Endothelial cell of umbilical vein (primary cell): ENCODE results near the gene CBLC. TPM values are rescaled to one million over a fixed set of nuclear protein-coding genes. Genes with fewer than 3 reads are reported as not detected.

Experiments
- BruUV-seq: library from RNA; stranded (reverse); fragments of 400-500 nt; replicated peaks from 2 replicates; lab custom pipeline; 2021; lab: Mats Ljungman, UMichigan
- CTCF ChIA-PET: fragments of 300-600, 350-600 bp; sonication (Branson Sonifier 250); formaldehyde crosslinking; loops from one replicate; lab custom pipeline; 2021; ENCODE audit warnings: antibody characterized with exemption, inconsistent platforms; lab: Charles Lee
- POLR2A ChIA-PET: fragments of 300-600, 350-600 bp; sonication (Branson Sonifier 250); formaldehyde crosslinking; loops from one replicate; lab custom pipeline; 2021; ENCODE audit warnings: antibody characterized with exemption, inconsistent platforms; lab: Charles Lee
- DNase-seq: peaks from one replicate; pipeline ENCODE4 v3.0.0-alpha.2; 2011; ENCODE audit warnings: low read depth, low spot score
- FAIRE-seq: peaks from 2 replicates; lab custom pipeline; 2011; peaks lifted over from hg19 to GRCh38; lab: Jason Lieb, UNC
- H2AFZ ChIP-seq: 2 replicates; pipeline ENCODE4 v1.6.0; 2012; ENCODE audit warnings: low read depth, low read length, control low read depth, inconsistent platforms
- H3K27ac ChIP-seq: 2 replicates; pipeline ENCODE4 v1.5.1; 2011; ENCODE audit warnings: low read depth, mild to moderate bottlenecking, control low read depth, low read length, moderate library complexity; ENCODE audit not compliant: insufficient read depth
- H3K27me3 ChIP-seq, 2 experiments: 2 replicates each; pipeline versions ENCODE4 v1.6.0 to v1.6.1; 2011; ENCODE audit warnings: low read length in 2 of 2, mixed read lengths in 1 of 2; ENCODE audit not compliant: control insufficient read depth in 2 of 2, insufficient read depth in 2 of 2
- H3K36me3 ChIP-seq, 2 experiments: 2 replicates in 1 of 2; 3 replicates in 1 of 2; pipeline ENCODE4 v1.5.1; 2011; ENCODE audit warnings: low read length in 2 of 2, mild to moderate bottlenecking in 1 of 2, moderate library complexity in 1 of 2; ENCODE audit not compliant: control insufficient read depth in 2 of 2, insufficient read depth in 2 of 2; ENCODE audit errors: extremely low read depth in 1 of 2
- H3K4me1 ChIP-seq: 3 replicates; pipeline ENCODE4 v1.5.1; 2011; ENCODE audit warnings: mild to moderate bottlenecking, low read length; ENCODE audit not compliant: control insufficient read depth, insufficient read depth; ENCODE audit errors: extremely low read depth
- H3K4me2 ChIP-seq: 2 replicates; pipeline ENCODE4 v1.6.1; 2011; ENCODE audit warnings: low read length, control low read depth, mixed read lengths; ENCODE audit not compliant: insufficient read depth
- H3K4me3 ChIP-seq, 3 experiments: fragments of 200-600 bp in 1 of 3; sonication (generic), shearing (Covaris generic) in 1 of 3; replicated peaks in 1 of 3; 2 replicates each; pipeline ENCODE4 v1.5.1; 2011 to 2016; ENCODE audit warnings: control low read depth in 3 of 3, low read length in 3 of 3, mild to moderate bottlenecking in 2 of 3, inconsistent platforms in 1 of 3, low read depth in 1 of 3, moderate library complexity in 1 of 3; ENCODE audit not compliant: insufficient read depth in 1 of 3
- H3K79me2 ChIP-seq: 2 replicates; pipeline ENCODE4 v1.6.0; 2012; ENCODE audit warnings: low read length, inconsistent platforms; ENCODE audit not compliant: control insufficient read depth, insufficient read depth
- H3K9ac ChIP-seq: replicated peaks from 2 replicates; pipeline ENCODE3; 2011; ENCODE audit warnings: low read length, control low read depth; ENCODE audit not compliant: insufficient read depth; ENCODE audit errors: extremely low read depth
- H3K9me1 ChIP-seq: replicated peaks from 3 replicates; pipeline ENCODE4 v1.6.0; 2011; ENCODE audit warnings: mild to moderate bottlenecking, low read length; ENCODE audit not compliant: control insufficient read depth, insufficient read depth; ENCODE audit errors: extremely low read depth
- H3K9me3 ChIP-seq: replicated peaks from 2 replicates; pipeline ENCODE4 v1.5.1; 2012; ENCODE audit warnings: low read length, inconsistent platforms; ENCODE audit not compliant: control insufficient read depth, insufficient read depth
- H4K20me1 ChIP-seq: replicated peaks from 2 replicates; pipeline ENCODE3; 2011; ENCODE audit warnings: mild to moderate bottlenecking, low read length; ENCODE audit not compliant: control insufficient read depth, insufficient read depth; ENCODE audit errors: extremely low read depth
- CTCF ChIP-seq, 2 donors: IDR thresholded peaks; 1 replicate in 1 of 2; 2 replicates in 1 of 2; pipeline ENCODE4 v1.5.1; 2011; ENCODE audit warnings: low read length in 2 of 2, mild to moderate bottlenecking in 2 of 2, moderate library complexity in 2 of 2, control low read depth in 1 of 2, inconsistent platforms in 1 of 2, low read depth in 1 of 2; ENCODE audit not compliant: insufficient read depth in 1 of 2; ENCODE audit errors: extremely low read depth in 1 of 2
- EZH2 ChIP-seq: IDR thresholded peaks from 2 replicates; pipeline ENCODE4 v1.6.1; 2012; ENCODE audit warnings: borderline replicate concordance, low read depth, mild to moderate bottlenecking, moderate library complexity, low read length, inconsistent platforms; ENCODE audit not compliant: severe bottlenecking
- FOS ChIP-seq: IDR thresholded peaks from 2 replicates; pipeline ENCODE4 v1.6.1; 2011; ENCODE audit warnings: mild to moderate bottlenecking, low read length, moderate library complexity, borderline replicate concordance; ENCODE audit not compliant: insufficient read depth
- GATA2 ChIP-seq: IDR thresholded peaks from 2 replicates; pipeline ENCODE4 v1.7.0; 2011; ENCODE audit warnings: low read depth, mild to moderate bottlenecking, moderate library complexity, mixed read lengths, low read length; ENCODE audit not compliant: insufficient read length, insufficient read depth
- JUN ChIP-seq: IDR thresholded peaks from 2 replicates; pipeline ENCODE4 v1.6.1; 2011; ENCODE audit warnings: borderline replicate concordance, low read depth; ENCODE audit not compliant: insufficient read length, insufficient read depth
- MAX ChIP-seq: IDR thresholded peaks from 2 replicates; pipeline ENCODE4 v1.6.1; 2011; ENCODE audit not compliant: insufficient read depth, insufficient read length
- MYC ChIP-seq: IDR thresholded peaks from one replicate; pipeline ENCODE4 v1.6.1; 2011; ENCODE audit warnings: mild to moderate bottlenecking, low read depth, low read length
- POLR2A ChIP-seq: IDR thresholded peaks from 2 replicates; pipeline ENCODE4 v1.6.1; 2012; ENCODE audit warnings: low read depth, mild to moderate bottlenecking, control low read depth, low read length
- POLR2AphosphoS5 ChIP-seq: IDR thresholded peaks from 2 replicates; pipeline ENCODE4 v1.6.1; 2012; ENCODE audit warnings: low read depth, mild to moderate bottlenecking, control low read depth, low read length, moderate library complexity; ENCODE audit not compliant: insufficient read depth
- dilution Hi-C: fragments of 300-500 bp; cut with MboI; formaldehyde crosslinking; loops from one replicate; pipeline ENCODE4 v1.15.0; 2019; ENCODE audit warnings: low sequenced_read_pairs; ENCODE audit not compliant: extremely low pct_ligation_motif_present
- intact Hi-C: fragments of 100-400 bp; cut with micrococcal nuclease; formaldehyde crosslinking; loops from one replicate; pipeline ENCODE4 v1.10.0; 2022
- polyA plus RNA-seq, 4 experiments: library from polyadenylated mRNA; depleted of rRNA in 3 of 4; stranded (reverse) in 3 of 4; unstranded in 1 of 4; fragments of >200 nt; gene quantifications; 2 replicates each; pipeline versions ENCODE4 v1.2.1 to v1.2.3, GENCODE V29; 2011 to 2012; ENCODE audit warnings: missing spikeins in 1 of 4
- total RNA-seq: library from RNA; stranded (reverse); gene quantifications from 2 replicates; pipeline ENCODE4 v1.2.3, GENCODE V29; 2021

CBLC gene
- total and polyA plus RNA-seq, 2 donors (not counting 3 experiments of a cell fraction or from before 2014, with no cell fraction given) = 0.04 TPM; not detected in 1

- DNase-seq (no peak), FAIRE-seq (no peak)
- CTCF ChIA-PET = interaction anchor here (0.6 to 2.0 kb wide), 9 partner anchors 10 to 252 kb away, joined by 3 to 8 read pairs (median 5); partner anchors contain the start of gene NECTIN2
- POLR2A ChIA-PET = no interaction called here
- no peak overlapping the region for H3K9ac ChIP-seq
- H3K9me1 ChIP-seq = no peaks in the 10 kb centered on the region
- dilution Hi-C loops (no loop called here), intact Hi-C loops (no loop called here)
- H3K79me2 ChIP-seq = no peaks in the 10 kb centered on the region
- no peaks in the 10 kb centered on the region for H3K9me3 ChIP-seq
- H3K36me3 ChIP-seq = no peaks in the 10 kb centered on the region
- H3K4me1 ChIP-seq = peaks cover 3% of the 10 kb centered on the region
- H3K27me3 ChIP-seq = peaks cover 0 to 2% of the 10 kb centered on the region in 2 experiments
- H3K4me2 ChIP-seq = no peak overlapping the region
- TF ChIP-seq JUN (no peak), FOS (no peak), GATA2 (no peak), CTCF (IDR thresholded peaks at IDR 0.05; ENCODE audit: extremely low read depth in 1 of 2, insufficient read depth in 1 of 2, low read depth in 1 of 2, low read length in 2 of 2) (no peak), MYC (no peak), EZH2 (no peak), MAX (no peak), POLR2A (no peak), POLR2AphosphoS5 (no peak)
- no peaks in the 10 kb centered on the region for H4K20me1 ChIP-seq
- H3K4me3 ChIP-seq = no peak overlapping the region
- no peak overlapping the region for H3K27ac ChIP-seq
- H2AFZ ChIP-seq = no peak overlapping the region
- BruUV-seq = no TSS peak
Measured at GRCh38 chr19:44822670-44823372, 45.1 kb downstream of the CBLC start.
